ENCODE measurements around the gene NKPD1.

Gene NKPD1

GRCh38 chr19:45171211-45171623 is 10.4 kb upstream of the NKPD1 start:
- H3K9ac ChIP-seq (ENCODE audit: low read length): no peak overlapping the region
- no peak overlapping the region for H2AFZ ChIP-seq (ENCODE audit: low read length)
- no peak for DNase-seq
- TF ChIP-seq EZH2 (optimal IDR thresholded peaks at IDR 0.05; ENCODE audit: low read depth, low read length) (no peak), EZH2phosphoT487 (IDR thresholded peaks at IDR 0.05; ENCODE audit: low read length) (no peak)
- TF ChIP-seq, protein P1, sequence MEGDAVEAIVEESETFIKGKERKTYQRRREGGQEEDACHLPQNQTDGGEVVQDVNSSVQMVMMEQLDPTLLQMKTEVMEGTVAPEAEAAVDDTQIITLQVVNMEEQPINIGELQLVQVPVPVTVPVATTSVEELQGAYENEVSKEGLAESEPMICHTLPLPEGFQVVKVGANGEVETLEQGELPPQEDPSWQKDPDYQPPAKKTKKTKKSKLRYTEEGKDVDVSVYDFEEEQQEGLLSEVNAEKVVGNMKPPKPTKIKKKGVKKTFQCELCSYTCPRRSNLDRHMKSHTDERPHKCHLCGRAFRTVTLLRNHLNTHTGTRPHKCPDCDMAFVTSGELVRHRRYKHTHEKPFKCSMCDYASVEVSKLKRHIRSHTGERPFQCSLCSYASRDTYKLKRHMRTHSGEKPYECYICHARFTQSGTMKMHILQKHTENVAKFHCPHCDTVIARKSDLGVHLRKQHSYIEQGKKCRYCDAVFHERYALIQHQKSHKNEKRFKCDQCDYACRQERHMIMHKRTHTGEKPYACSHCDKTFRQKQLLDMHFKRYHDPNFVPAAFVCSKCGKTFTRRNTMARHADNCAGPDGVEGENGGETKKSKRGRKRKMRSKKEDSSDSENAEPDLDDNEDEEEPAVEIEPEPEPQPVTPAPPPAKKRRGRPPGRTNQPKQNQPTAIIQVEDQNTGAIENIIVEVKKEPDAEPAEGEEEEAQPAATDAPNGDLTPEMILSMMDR (IDR thresholded peaks at IDR 0.05; ENCODE audit: low read length): no peak
- H3K4me1 ChIP-seq (ENCODE audit: low read length): peaks cover 4% of the 10 kb centered on the region; the same call in 1 of the 2 replicates
- H3K9me2 ChIP-seq (replicated peaks; ENCODE audit: insufficient read depth, low read length): no peaks in the 10 kb centered on the region
- no peaks in the 10 kb centered on the region for H4K20me1 ChIP-seq (ENCODE audit: insufficient read depth, low read length)
- H3K27me3 ChIP-seq (replicated peaks; ENCODE audit: insufficient read depth, low read length): no peaks in the 10 kb centered on the region
- H3K36me3 ChIP-seq (replicated peaks; ENCODE audit: insufficient read depth, low read length): no peaks in the 10 kb centered on the region
- H3K79me2 ChIP-seq (ENCODE audit: low read length): no peaks in the 10 kb centered on the region
- no peak overlapping the region for H3K4me3 ChIP-seq (ENCODE audit: low read length)
- H3K9me3 ChIP-seq (replicated peaks; ENCODE audit: insufficient read depth, low read length): no peaks in the 10 kb centered on the region
- H3K4me2 ChIP-seq (ENCODE audit: low read depth, low read length): no peak overlapping the region
- H3K27ac ChIP-seq (ENCODE audit: low read length): no peak overlapping the region
- H3F3A ChIP-seq (ENCODE audit: insufficient read depth, low read length): no peaks in the 10 kb centered on the region

DNA sequence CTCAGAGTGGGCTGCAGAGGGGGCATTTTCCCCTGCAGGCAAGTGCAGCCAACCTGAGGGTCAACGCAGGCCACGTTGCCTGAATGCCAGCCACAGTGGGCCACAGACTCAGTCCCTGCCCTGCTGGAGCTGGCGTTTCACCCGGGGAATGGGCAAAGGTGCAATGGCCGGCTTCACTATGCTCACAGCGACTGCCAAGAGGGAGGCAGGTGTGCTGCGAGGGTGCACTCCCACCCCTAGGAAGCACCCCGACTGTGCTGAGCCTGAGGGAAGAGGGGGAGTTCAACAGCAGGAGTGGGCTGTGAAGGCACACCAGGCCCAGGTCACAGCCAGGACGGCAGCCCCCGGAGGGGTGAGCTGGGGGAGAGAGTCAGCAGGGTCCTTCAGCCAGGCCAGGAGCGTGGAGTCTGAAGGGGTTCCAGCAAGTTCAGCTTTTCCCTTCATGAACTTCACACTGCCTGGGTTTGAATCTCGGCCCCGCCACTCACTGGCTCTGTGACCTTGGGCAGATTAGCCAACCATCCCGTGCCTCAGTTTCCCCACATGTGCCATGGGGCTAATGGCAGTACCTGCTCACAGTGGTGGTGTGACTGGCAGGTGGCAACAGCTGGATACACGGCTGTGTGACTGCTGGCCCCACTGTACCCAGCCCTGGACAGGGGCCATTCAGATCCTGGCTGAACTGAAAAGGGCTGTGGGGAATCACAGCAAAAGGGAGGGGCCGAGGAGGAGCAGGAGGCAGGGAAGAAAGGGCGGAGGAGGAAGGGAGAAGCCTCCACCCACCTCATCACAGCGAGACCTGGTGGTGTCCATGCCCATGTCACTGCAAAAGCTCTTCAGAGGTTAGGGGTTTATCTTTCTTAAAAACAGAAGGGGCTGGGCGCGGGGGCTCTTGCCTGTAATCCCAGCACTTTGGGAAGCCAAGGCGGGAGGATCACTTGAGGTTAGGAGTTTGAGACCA is 9.6 kb upstream of the NKPD1 start:
- Histone ChIP-seq H4K20me1 (ENCODE audit: insufficient read depth, low read length) (no peaks in the 10 kb centered on the region), H3K9me3 (replicated peaks; ENCODE audit: insufficient read depth, low read length) (no peaks in the 10 kb centered on the region), H3K4me1 (ENCODE audit: low read length) (peaks cover 4% of the 10 kb centered on the region; the same call in 1 of the 2 replicates), H3K27me3 (replicated peaks; ENCODE audit: insufficient read depth, low read length) (no peaks in the 10 kb centered on the region), H2AFZ (ENCODE audit: low read length) (no peak overlapping the region), H3K27ac (ENCODE audit: low read length) (no peak overlapping the region), H3K9me2 (replicated peaks; ENCODE audit: insufficient read depth, low read length) (no peaks in the 10 kb centered on the region), H3F3A (ENCODE audit: insufficient read depth, low read length) (no peaks in the 10 kb centered on the region), H3K4me3 (ENCODE audit: low read length) (no peak overlapping the region), H3K4me2 (ENCODE audit: low read depth, low read length) (no peak overlapping the region), H3K9ac (ENCODE audit: low read length) (no peak overlapping the region), H3K36me3 (replicated peaks; ENCODE audit: insufficient read depth, low read length) (no peaks in the 10 kb centered on the region), H3K79me2 (ENCODE audit: low read length) (no peaks in the 10 kb centered on the region)
- TF ChIP-seq EZH2phosphoT487 (IDR thresholded peaks at IDR 0.05; ENCODE audit: low read length) (no peak), EZH2 (optimal IDR thresholded peaks at IDR 0.05; ENCODE audit: low read depth, low read length) (no peak)
- TF ChIP-seq, protein P1 (IDR thresholded peaks at IDR 0.05; ENCODE audit: low read length): no peak
- DNase-seq: no peak

- H3K9me3 ChIP-seq (replicated peaks; ENCODE audit: insufficient read depth, low read length): no peaks in the 10 kb centered on the region
- H3F3A ChIP-seq (ENCODE audit: insufficient read depth, low read length): no peaks in the 10 kb centered on the region
- H3K79me2 ChIP-seq (ENCODE audit: low read length): no peaks in the 10 kb centered on the region
- TF ChIP-seq, protein P1 (IDR thresholded peaks at IDR 0.05; ENCODE audit: low read length): no peak
- TF ChIP-seq EZH2 (optimal IDR thresholded peaks at IDR 0.05; ENCODE audit: low read depth, low read length) (no peak), EZH2phosphoT487 (IDR thresholded peaks at IDR 0.05; ENCODE audit: low read length) (no peak)
- no peaks in the 10 kb centered on the region for H3K9me2 ChIP-seq (replicated peaks; ENCODE audit: insufficient read depth, low read length)
- H3K4me1 ChIP-seq (ENCODE audit: low read length): peaks cover 4% of the 10 kb centered on the region; the same call in 1 of the 2 replicates
- H3K9ac ChIP-seq (ENCODE audit: low read length): no peak overlapping the region
- DNase-seq: no peak
- H3K4me2 ChIP-seq (ENCODE audit: low read depth, low read length): no peak overlapping the region
- H3K27me3 ChIP-seq (replicated peaks; ENCODE audit: insufficient read depth, low read length): no peaks in the 10 kb centered on the region
- no peak overlapping the region for H2AFZ ChIP-seq (ENCODE audit: low read length)
- H3K36me3 ChIP-seq (replicated peaks; ENCODE audit: insufficient read depth, low read length): no peaks in the 10 kb centered on the region
- no peaks in the 10 kb centered on the region for H4K20me1 ChIP-seq (ENCODE audit: insufficient read depth, low read length)
- H3K4me3 ChIP-seq (ENCODE audit: low read length): no peak overlapping the region
- H3K27ac ChIP-seq (ENCODE audit: low read length): no peak overlapping the region
Measured at GRCh38 chr19:45169602-45170001, 8.8 kb upstream of the NKPD1 start.

Measured in MM.1S (cell line).